GM18505 (cell line): Measurements from ENCODE around the gene GTF2A1L.
"Not testable (repeated sequence)": the region's sequence is repeated elsewhere in the genome, so short reads cannot be mapped to it uniquely, and the experiment has no call there.

ENCODE experiments used
- ATAC-seq: cut with Tn5 transposase; IDR thresholded peaks from one replicate; pipeline ENCODE4 v1.9.1; 2021; ENCODE audit not compliant: unreplicated experiment
- POLR2A ChIP-seq: IDR thresholded peaks from 4 replicates; pipeline ENCODE4 v1.6.1; 2011; ENCODE audit warnings: borderline replicate concordance; ENCODE audit not compliant: insufficient read depth, insufficient read length; ENCODE audit errors: extremely low read depth

The GTF2A1L gene

DNA sequence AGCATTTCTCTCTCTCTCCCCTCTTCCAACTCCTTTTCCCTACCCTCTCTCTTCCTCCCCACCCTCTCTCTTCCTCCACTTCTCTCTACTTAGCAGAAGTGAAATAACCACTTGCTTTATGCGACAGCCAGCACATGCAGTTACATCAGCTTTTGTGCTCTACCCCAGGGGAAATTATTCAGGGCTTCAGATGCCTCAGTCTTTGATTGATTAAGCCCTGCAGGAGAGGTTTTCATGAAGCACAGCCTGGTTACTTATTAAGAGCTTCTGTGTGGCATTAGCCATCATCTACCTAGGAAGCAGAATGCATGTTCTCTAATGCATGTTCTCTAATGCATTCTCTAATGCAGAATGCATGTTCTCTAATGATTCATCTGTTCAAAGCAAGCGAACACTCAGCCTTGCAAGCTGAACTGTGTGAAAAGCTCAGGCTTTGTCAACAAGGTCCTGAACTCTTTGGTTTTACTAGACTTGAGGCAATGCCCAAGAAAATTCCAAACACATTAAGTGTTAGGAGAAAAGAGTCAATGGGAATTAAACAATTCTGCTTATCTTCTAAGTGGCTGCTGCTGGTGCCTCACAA, 81.8 kb downstream of the GTF2A1L start:
- no peak for ATAC-seq
- no peak for TF ChIP-seq POLR2A

DNA sequence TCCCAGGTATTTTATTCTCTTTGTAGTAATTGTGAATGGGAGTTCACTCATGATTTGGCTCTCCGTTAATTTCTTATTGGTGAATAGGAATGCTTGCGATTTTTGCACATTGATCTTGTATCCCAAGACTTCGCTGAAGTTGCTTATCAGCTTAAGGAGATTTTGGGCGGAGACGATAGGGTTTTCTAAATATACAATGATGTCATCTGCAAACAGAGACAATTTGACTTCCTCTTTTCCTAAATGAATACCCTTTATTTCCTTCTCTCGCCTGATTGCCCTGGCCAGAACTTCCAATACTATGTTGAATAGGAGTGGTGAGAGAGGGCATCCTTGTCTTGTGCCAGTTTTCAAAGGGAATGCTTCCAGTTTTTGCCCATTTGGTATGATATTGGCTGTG, 86.0 kb downstream of the GTF2A1L start:
- ATAC-seq, result not testable (repeated sequence)

DNA sequence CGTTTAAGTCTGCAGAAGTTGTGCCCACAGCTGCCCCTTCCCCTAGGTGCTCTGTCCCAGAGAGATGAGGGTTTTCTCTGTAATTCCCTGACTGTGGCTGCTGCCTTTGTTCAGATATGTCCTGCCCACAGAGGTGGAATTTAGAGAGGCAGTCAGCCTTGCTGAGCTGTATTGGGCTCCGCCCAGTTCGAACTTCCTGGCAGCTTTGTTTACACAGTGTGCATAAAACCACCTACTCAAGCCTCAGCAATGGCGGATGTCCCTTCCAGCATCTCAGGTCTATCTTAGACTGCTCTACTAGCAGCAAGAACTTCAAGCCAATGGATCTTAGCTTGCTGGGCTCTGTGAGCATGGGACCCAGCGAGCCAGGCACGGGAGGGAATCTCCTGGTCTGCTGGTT, 89.8 kb downstream of the GTF2A1L start:
- no peak for TF ChIP-seq POLR2A
- ATAC-seq, result no peak

GRCh38 chr2:48709096-48710034, 91.7 kb downstream of the GTF2A1L start:
- no peak for TF ChIP-seq POLR2A
- no peak for ATAC-seq

DNA sequence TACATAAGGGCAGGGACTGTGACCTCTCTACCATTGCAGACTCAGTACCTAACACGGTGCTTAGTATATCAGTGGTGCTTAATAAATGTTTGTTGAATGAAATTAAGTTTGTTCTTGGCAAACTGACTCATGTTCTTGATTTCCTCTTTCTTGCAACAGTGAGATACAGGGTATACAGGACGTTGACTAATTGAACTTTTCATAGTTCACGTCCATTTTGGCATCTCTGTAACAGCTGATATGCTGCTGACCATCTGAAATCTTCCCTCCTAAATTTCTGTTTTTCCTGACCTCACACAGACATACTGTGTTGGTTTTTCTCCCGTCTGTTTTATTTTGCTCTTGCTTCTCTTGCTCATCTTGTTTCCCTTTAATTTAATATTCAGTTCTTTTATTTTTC, 93.7 kb downstream of the GTF2A1L start:
- no peak for TF ChIP-seq POLR2A
- no peak for ATAC-seq

DNA sequence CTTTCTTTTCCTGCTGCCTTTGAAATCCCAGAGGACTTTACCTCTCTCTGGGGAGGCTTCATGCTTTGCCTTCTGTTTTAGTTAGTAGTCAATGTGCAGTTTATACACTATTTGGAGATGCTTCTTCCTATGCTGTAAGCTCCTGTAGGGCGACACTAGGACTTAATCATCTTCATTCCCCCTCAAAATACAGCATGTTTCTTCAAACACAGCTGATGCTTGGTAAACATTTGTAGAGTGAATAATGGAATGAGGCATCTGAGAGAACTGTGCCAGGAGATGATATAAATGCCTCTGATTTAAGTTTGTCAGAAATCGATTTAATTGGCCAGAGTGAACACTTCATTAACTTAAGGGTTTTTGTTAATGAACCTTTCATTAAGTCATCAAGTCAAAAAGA, 94.5 kb downstream of the GTF2A1L start:
- ATAC-seq, result no peak
- no peak for TF ChIP-seq POLR2A

- ATAC-seq, result no peak
- no peak for TF ChIP-seq POLR2A
These were observed 96.0 kb downstream of the GTF2A1L start for GRCh38 chr2:48713647-48714046.

DNA sequence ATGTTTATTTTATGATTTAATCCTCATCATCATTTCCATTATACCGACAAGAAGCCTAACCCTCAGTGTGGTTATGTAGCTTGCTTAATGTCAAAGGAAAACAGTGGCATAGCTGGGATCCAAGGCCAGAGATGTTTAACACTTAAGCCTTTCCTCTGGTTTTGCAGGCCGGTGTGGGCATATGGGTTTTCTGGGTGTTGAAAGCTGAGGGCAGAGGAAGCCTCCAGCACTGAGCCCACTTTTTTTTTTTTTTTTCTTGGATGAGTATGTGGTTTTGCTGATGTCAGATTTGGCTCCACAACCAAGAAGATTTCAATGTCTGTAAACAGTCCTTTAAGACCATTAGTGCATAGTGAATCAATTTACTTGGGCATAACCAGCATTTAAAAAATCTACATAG, 96.6 kb downstream of the GTF2A1L start:
- TF ChIP-seq POLR2A, result no peak
- no peak for ATAC-seq

- no peak for TF ChIP-seq POLR2A
These were observed 97.6 kb downstream of the GTF2A1L start for GRCh38 chr2:48715042-48715899.

DNA sequence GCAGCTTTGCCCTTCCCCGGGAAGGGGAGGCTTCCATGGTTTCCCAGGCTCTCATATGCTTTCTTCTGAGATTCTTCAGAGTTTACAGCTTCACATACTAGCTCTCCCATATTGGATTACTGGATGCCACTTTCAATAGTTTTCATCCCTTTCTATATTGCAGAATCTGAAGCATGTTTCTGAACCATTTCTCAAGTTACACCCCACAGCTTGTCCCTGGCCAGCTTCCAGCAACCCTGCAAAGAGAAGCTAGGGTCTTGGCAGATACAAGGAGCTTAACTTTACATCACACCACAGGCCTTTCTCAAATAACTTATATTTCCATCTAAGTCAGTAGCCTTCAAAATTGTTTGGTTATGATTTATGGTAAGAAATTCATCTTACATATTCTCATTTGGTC, 98.3 kb downstream of the GTF2A1L start:
- TF ChIP-seq POLR2A, result no peak
- no peak for ATAC-seq

More at GRCh38 chr2:48715042-48715899, 97.6 kb downstream of the GTF2A1L start:
- ATAC-seq, result no peak

GRCh38 chr2:48717846-48718245, 100.2 kb downstream of the GTF2A1L start:
- ATAC-seq, result no peak
- no peak for TF ChIP-seq POLR2A

GRCh38 chr2:48719480-48720177, 102.0 kb downstream of the GTF2A1L start:
- ATAC-seq, result no peak
- no peak for TF ChIP-seq POLR2A

DNA sequence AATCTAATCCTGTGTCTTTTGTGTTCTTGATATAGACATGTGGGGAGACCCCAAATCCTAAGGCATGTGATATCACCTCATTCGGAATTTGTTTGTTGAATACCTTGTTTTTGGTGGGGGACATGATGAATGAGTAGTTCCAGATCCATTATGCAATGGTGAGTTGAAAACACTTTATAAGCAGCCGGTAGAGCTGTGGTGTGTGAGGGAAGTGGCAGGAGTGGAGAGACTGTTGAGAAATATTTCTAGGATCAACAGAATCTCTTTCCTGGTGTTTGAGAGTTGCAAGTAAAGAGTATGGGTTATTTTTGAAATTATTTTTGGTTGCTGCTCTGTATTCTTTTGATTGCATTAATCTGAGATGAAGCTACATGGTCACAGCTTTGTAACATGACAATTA, 103.5 kb downstream of the GTF2A1L start:
- TF ChIP-seq POLR2A, result no peak
- no peak for ATAC-seq

- no peak for ATAC-seq
- no peak for TF ChIP-seq POLR2A
These were observed 104.7 kb downstream of the GTF2A1L start for GRCh38 chr2:48722391-48722790.

GRCh38 chr2:48723129-48723528, 105.5 kb downstream of the GTF2A1L start:
- no peak for ATAC-seq
- no peak for TF ChIP-seq POLR2A
